Stomach (tissue), 9 donors: ENCODE measurements around the gene IL12RB2. TPM values are rescaled to one million over a fixed set of nuclear protein-coding genes. Genes with fewer than 3 reads are reported as not detected.

Experiments
- DNase-seq, 2 donors: peaks; one replicate each; pipeline versions ENCODE4 v3.0.0 to v3.0.0-alpha.2; 2013 to 2019
- H3K27ac ChIP-seq, 5 donors: fragments of 200-600 bp in 4 of 5; sonication (generic) in 4 of 5; one replicate each; pipeline ENCODE4 v1.5.1; 2013 to 2019; ENCODE audit warnings: mild to moderate bottlenecking in 1 of 5, moderate library complexity in 1 of 5
- H3K27me3 ChIP-seq, 3 donors: fragments of 200-600 bp; sonication (generic); one replicate each; pipeline ENCODE4 v1.5.1; 2017 to 2019; ENCODE audit warnings: mixed run types in 1 of 3
- H3K36me3 ChIP-seq, 4 donors: fragments of 200-600 bp; sonication (generic); 1 replicate in 3 of 4; 2 replicates in 1 of 4; pipeline ENCODE4 v1.5.1; 2016 to 2019
- H3K4me1 ChIP-seq, 4 donors: fragments of 200-600 bp; sonication (generic); one replicate each; pipeline ENCODE4 v1.5.1; 2016 to 2019
- H3K4me3 ChIP-seq, 4 donors: fragments of 200-600 bp; sonication (generic) in 3 of 4; one replicate each; pipeline ENCODE4 v1.5.1; 2016 to 2019; ENCODE audit warnings: mild to moderate bottlenecking in 1 of 4
- H3K9me3 ChIP-seq, 4 donors: fragments of 200-600 bp; sonication (generic); one replicate each; pipeline ENCODE4 v1.5.1; 2016 to 2019
- CTCF ChIP-seq, 7 experiments: fragments of 450-650 bp in 4 of 7; fragments of 200-600 bp in 3 of 7; sonication (generic) in 3 of 7; IDR thresholded peaks; one replicate each; pipeline ENCODE4 v1.5.1; 2016 to 2019; ENCODE audit warnings: antibody characterized with exemption in 7 of 7, control low read depth in 2 of 7, mild to moderate bottlenecking in 1 of 7
- EP300 ChIP-seq: sonication (generic); formaldehyde crosslinking; IDR thresholded peaks from one replicate; pipeline ENCODE4 v1.6.1; 2017; ENCODE audit warnings: antibody characterized with exemption
- POLR2A ChIP-seq, 4 donors: fragments of 450-650 bp; IDR thresholded peaks; one replicate each; pipeline ENCODE4 v1.6.1; 2016; ENCODE audit warnings: antibody characterized with exemption in 4 of 4, control low read depth in 2 of 4, mild to moderate bottlenecking in 1 of 4, moderate library complexity in 1 of 4
- POLR2AphosphoS5 ChIP-seq, 3 donors: sonication (generic); formaldehyde crosslinking; IDR thresholded peaks; one replicate each; pipeline ENCODE4 v1.6.1; 2016; ENCODE audit warnings: antibody characterized with exemption in 3 of 3
- WGBS, 5 donors: extraction: QIAGEN DNeasy Blood & Tissue Kit in 3 of 5; methylation state at CpG; one replicate each; pipeline versions ENCODE4 v1.1.5 to v1.1.7; 2013 to 2018; 5-methylcytosine and 5-hydroxymethylcytosine counted together
- intact Hi-C: fragments of 100-400 bp; cut with DNase I; formaldehyde crosslinking; loops from one replicate; pipeline ENCODE4 v1.15.1; 2023; ENCODE audit warnings: low total_unique reads
- polyA plus RNA-seq, 3 donors: library from polyadenylated mRNA; stranded (reverse); fragments of 200-250 nt; gene quantifications; one replicate each; pipeline ENCODE4 v1.2.3, GENCODE V29; 2013
- total RNA-seq, 5 donors: library from RNA; depleted of rRNA; stranded (reverse); fragments of >200 nt; gene quantifications; one replicate each; pipeline versions ENCODE4 v1.1.0 to v1.2.3, GENCODE V29; 2014 to 2016
- donor health status: healthy with polysubstance abuse.
- donor health status: Bipolar disorder and iron deficiency.
- donor health status: healthy.

The IL12RB2 gene
- total and polyA plus RNA-seq, 8 donors: 0.06 to 1.2 (median 0.29) TPM; not detected in 3

- TF ChIP-seq EP300 (no peak), CTCF (IDR thresholded peaks at IDR 0.05) (no peak), POLR2A (IDR thresholded peaks at IDR 0.05) (no peak), POLR2AphosphoS5 (IDR thresholded peaks at IDR 0.05) (no peak)
- H3K27ac ChIP-seq: no peak overlapping the region
- no peak for DNase-seq
- H3K9me3 ChIP-seq: no peaks in the 10 kb centered on the region
- no peaks in the 10 kb centered on the region for H3K36me3 ChIP-seq
- intact Hi-C loops: no loop called here
- peaks cover 0 to 10% (median 0%) of the 10 kb centered on the region in 4 donors for H3K4me1 ChIP-seq
- no peaks in the 10 kb centered on the region for H3K27me3 ChIP-seq
- H3K4me3 ChIP-seq: no peak overlapping the region
- WGBS, 5 donors: 78 to 94% (median 87%) methylated on average over 1 of the region's 1 CpG
These were observed 27.7 kb downstream of the IL12RB2 start for GRCh38 chr1:67335411-67335810.

GRCh38 chr1:67336157-67336556 lies 28.5 kb downstream of the IL12RB2 start:
- no peak for DNase-seq
- WGBS, 5 donors: 88 to 92% (median 89%) methylated on average over 5 of the region's 5 CpGs
- H3K27me3 ChIP-seq: no peaks in the 10 kb centered on the region
- no peaks in the 10 kb centered on the region for H3K9me3 ChIP-seq
- no peak overlapping the region for H3K4me3 ChIP-seq
- TF ChIP-seq POLR2AphosphoS5 (IDR thresholded peaks at IDR 0.05) (no peak), EP300 (no peak), CTCF (IDR thresholded peaks at IDR 0.05) (no peak)
- intact Hi-C loops: no loop called here
- peaks cover 0 to 10% (median 0%) of the 10 kb centered on the region in 4 donors for H3K4me1 ChIP-seq
- H3K36me3 ChIP-seq: no peaks in the 10 kb centered on the region
- H3K27ac ChIP-seq: no peak overlapping the region

GRCh38 chr1:67336783-67337182 lies 29.1 kb downstream of the IL12RB2 start:
- no peaks in the 10 kb centered on the region for H3K36me3 ChIP-seq
- peak in 1 of 2 donors; percentile 27 for DNase-seq

GRCh38 chr1:67338642-67339041 lies 31.0 kb downstream of the IL12RB2 start:
- Histone ChIP-seq H3K4me3 (no peak overlapping the region), H3K27me3 (no peaks in the 10 kb centered on the region), H3K4me1 (peaks cover 0 to 8% (median 0%) of the 10 kb centered on the region in 4 donors), H3K36me3 (no peaks in the 10 kb centered on the region), H3K9me3 (no peaks in the 10 kb centered on the region), H3K27ac (no peak overlapping the region)
- intact Hi-C loops: no loop called here
- TF ChIP-seq POLR2A (IDR thresholded peaks at IDR 0.05) (no peak), EP300 (no peak), CTCF (IDR thresholded peaks at IDR 0.05) (no peak), POLR2AphosphoS5 (IDR thresholded peaks at IDR 0.05) (no peak)
- DNase-seq: no peak
- WGBS, 5 donors: 73 to 83% (median 82%) methylated on average over 3 of the region's 3 CpGs

More at GRCh38 chr1:67336783-67337182, 29.1 kb downstream of the IL12RB2 start:
- Histone ChIP-seq H3K9me3 (no peaks in the 10 kb centered on the region), H3K4me3 (no peak overlapping the region), H3K4me1 (peaks cover 0 to 10% (median 0%) of the 10 kb centered on the region in 4 donors), H3K27ac (no peak overlapping the region), H3K27me3 (no peaks in the 10 kb centered on the region)
- 76 to 89% (median 84%) methylated on average over 6 of the region's 6 CpGs for WGBS, 5 donors
- intact Hi-C loops: no loop called here
- TF ChIP-seq POLR2A (IDR thresholded peaks at IDR 0.05) (no peak), POLR2AphosphoS5 (IDR thresholded peaks at IDR 0.05) (no peak), CTCF (IDR thresholded peaks at IDR 0.05) (no peak), EP300 (no peak)
